DOHH2 (cell line): ENCODE results near the gene SEZ6.

ENCODE experiments used
- EZH2phosphoT487 ChIP-seq: fragments of 200-600 bp; sonication (generic); IDR thresholded peaks from 2 replicates; pipeline ENCODE4 v1.6.1; 2017; ENCODE audit warnings: borderline replicate concordance, mild to moderate bottlenecking, antibody characterized with exemption, low read length, moderate library complexity, mixed read lengths
- TF ChIP-seq, protein P1 (sequence below): fragments of 200-600 bp; sonication (generic); IDR thresholded peaks from one replicate; pipeline ENCODE4 v1.5.1; 2014; ENCODE audit warnings: antibody characterized with exemption, mild to moderate bottlenecking, low read depth, low read length; ENCODE audit not compliant: poor library complexity, severe bottlenecking

DNA sequence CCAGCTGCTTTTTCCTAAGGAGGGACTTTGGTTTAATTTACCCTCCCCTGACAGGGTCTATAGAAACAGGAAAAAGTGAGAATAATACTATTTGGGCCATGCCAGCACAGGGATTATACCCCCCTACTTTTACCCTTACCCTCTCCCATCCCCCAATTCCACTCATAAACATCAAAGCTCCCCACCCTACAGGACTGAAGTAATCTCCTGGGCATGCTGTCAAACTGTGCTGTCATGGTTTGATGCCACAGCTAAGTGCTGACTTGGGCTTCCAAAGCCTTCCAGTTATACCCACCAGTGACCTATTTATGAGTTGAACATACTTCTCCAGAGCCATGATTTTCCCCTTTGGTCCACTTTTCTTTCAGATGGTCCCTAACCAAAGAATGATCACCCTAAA lies 67.3 kb downstream of the SEZ6 start:
- TF ChIP-seq, protein P1, sequence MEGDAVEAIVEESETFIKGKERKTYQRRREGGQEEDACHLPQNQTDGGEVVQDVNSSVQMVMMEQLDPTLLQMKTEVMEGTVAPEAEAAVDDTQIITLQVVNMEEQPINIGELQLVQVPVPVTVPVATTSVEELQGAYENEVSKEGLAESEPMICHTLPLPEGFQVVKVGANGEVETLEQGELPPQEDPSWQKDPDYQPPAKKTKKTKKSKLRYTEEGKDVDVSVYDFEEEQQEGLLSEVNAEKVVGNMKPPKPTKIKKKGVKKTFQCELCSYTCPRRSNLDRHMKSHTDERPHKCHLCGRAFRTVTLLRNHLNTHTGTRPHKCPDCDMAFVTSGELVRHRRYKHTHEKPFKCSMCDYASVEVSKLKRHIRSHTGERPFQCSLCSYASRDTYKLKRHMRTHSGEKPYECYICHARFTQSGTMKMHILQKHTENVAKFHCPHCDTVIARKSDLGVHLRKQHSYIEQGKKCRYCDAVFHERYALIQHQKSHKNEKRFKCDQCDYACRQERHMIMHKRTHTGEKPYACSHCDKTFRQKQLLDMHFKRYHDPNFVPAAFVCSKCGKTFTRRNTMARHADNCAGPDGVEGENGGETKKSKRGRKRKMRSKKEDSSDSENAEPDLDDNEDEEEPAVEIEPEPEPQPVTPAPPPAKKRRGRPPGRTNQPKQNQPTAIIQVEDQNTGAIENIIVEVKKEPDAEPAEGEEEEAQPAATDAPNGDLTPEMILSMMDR = no peak
- no peak for TF ChIP-seq EZH2phosphoT487
